Measurements from ENCODE around the gene SKAP1. TPM values are rescaled to one million over a fixed set of nuclear protein-coding genes. Genes with fewer than 3 reads are reported as not detected.

Gene SKAP1
- total and polyA plus RNA-seq, 2 of the 13 experiments (the other 11 are each of a cell fraction or from before 2014, with no cell fraction given): 0.21 TPM; not detected in 1

GRCh38 chr17:48392857-48393256, 37.2 kb downstream of the SKAP1 start:
- Histone ChIP-seq H3K4me1 (ENCODE audit: insufficient read depth, low read length) (no peaks in the 10 kb centered on the region), H3K4me3 (replicated peaks in 1 of 3; ENCODE audit: insufficient read depth in 1 of 3, low read depth in 2 of 3, low read length in 3 of 3) (no peak overlapping the region), H3K9me3 (ENCODE audit: low read length) (no peaks in the 10 kb centered on the region), H2AFZ (ENCODE audit: low read length) (no peak overlapping the region), H3K27me3 (ENCODE audit: control insufficient read depth in 1 of 2, insufficient read depth in 2 of 2, low read length in 2 of 2) (peaks cover 0 to 17% of the 10 kb centered on the region in 2 experiments; a peak in 2 of 5 replicates), H4K20me1 (ENCODE audit: insufficient read depth, low read length) (no peaks in the 10 kb centered on the region), H3K4me2 (ENCODE audit: low read depth, low read length) (no peak overlapping the region), H3K36me3 (replicated peaks in 1 of 2; ENCODE audit: control insufficient read depth in 1 of 2, insufficient read depth in 2 of 2, low read length in 2 of 2) (no peaks in the 10 kb centered on the region), H3K27ac (ENCODE audit: extremely low read length, insufficient read depth, low read length) (no peak overlapping the region), H3K9ac (ENCODE audit: insufficient read depth, low read depth, low read length) (no peak overlapping the region), H3K79me2 (ENCODE audit: insufficient read depth, low read length) (no peaks in the 10 kb centered on the region)
- in situ Hi-C loops (cut with HindIII; ENCODE audit: extremely low pct_ligation_motif_present, low pct_unique_long_range_greater_than_20kb) (no loop called here), intact Hi-C loops (cut with micrococcal nuclease; ENCODE audit: unreplicated experiment) (no loop called here)
- ChIA-PET POLR2A (no interaction called here), CTCF (ENCODE audit: low intra/inter-chr PET ratio, low total read pairs) (no interaction called here)
- no TSS peak for BruUV-seq (replicated peaks)
- WGBS (ENCODE audit: low lambda C conversion rate): 1% methylated on average over 4 of the region's 4 CpGs
- FAIRE-seq (no peak), ATAC-seq (no peak), DNase-seq (ENCODE audit: low spot score) (no peak)
- no peak for TF ChIP-seq SMAD9 (CRISPR knock-in tag; IDR thresholded peaks at IDR 0.05)
- TF ChIP-seq, protein P1, sequence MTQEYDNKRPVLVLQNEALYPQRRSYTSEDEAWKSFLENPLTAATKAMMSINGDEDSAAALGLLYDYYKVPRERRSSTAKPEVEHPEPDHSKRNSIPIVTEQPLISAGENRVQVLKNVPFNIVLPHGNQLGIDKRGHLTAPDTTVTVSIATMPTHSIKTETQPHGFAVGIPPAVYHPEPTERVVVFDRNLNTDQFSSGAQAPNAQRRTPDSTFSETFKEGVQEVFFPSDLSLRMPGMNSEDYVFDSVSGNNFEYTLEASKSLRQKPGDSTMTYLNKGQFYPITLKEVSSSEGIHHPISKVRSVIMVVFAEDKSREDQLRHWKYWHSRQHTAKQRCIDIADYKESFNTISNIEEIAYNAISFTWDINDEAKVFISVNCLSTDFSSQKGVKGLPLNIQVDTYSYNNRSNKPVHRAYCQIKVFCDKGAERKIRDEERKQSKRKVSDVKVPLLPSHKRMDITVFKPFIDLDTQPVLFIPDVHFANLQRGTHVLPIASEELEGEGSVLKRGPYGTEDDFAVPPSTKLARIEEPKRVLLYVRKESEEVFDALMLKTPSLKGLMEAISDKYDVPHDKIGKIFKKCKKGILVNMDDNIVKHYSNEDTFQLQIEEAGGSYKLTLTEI (CRISPR knock-in tag; conservative IDR thresholded peaks at IDR 0.05): no peak
- no peak for TF ChIP-seq ASH2L (IDR thresholded peaks at IDR 0.05; ENCODE audit: insufficient read length, low read depth, low read length)
- TF ChIP-seq ZNF501 (CRISPR knock-in tag; IDR thresholded peaks at IDR 0.05): no peak
- TF ChIP-seq, protein P2, sequence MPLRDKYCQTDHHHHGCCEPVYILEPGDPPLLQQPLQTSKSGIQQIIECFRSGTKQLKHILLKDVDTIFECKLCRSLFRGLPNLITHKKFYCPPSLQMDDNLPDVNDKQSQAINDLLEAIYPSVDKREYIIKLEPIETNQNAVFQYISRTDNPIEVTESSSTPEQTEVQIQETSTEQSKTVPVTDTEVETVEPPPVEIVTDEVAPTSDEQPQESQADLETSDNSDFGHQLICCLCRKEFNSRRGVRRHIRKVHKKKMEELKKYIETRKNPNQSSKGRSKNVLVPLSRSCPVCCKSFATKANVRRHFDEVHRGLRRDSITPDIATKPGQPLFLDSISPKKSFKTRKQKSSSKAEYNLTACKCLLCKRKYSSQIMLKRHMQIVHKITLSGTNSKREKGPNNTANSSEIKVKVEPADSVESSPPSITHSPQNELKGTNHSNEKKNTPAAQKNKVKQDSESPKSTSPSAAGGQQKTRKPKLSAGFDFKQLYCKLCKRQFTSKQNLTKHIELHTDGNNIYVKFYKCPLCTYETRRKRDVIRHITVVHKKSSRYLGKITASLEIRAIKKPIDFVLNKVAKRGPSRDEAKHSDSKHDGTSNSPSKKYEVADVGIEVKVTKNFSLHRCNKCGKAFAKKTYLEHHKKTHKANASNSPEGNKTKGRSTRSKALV (CRISPR knock-in tag; IDR thresholded peaks at IDR 0.05): no peak
- TF ChIP-seq FOXP1 (IDR thresholded peaks at IDR 0.05): no peak
- TF ChIP-seq FOXP1 (CRISPR knock-in tag; IDR thresholded peaks at IDR 0.05): no peak
- TF ChIP-seq ZNF660 (CRISPR knock-in tag; IDR thresholded peaks at IDR 0.05; ENCODE audit: borderline replicate concordance, low read depth): no peak
- no peak for TF ChIP-seq KLF13 (CRISPR knock-in tag; IDR thresholded peaks at IDR 0.05)
- TF ChIP-seq MAFF (IDR thresholded peaks at IDR 0.05; ENCODE audit: low read depth, low read length): no peak
- no peak for TF ChIP-seq MEIS2 (CRISPR knock-in tag; IDR thresholded peaks at IDR 0.05)
- no peak for TF ChIP-seq ZNF878 (CRISPR knock-in tag; IDR thresholded peaks at IDR 0.05)
- no peak for TF ChIP-seq TEAD2 (CRISPR knock-in tag; IDR thresholded peaks at IDR 0.05)
- no peak for TF ChIP-seq ZNF546 (CRISPR knock-in tag; conservative IDR thresholded peaks at IDR 0.05)
- TF ChIP-seq GFI1 (CRISPR knock-in tag; IDR thresholded peaks at IDR 0.05; ENCODE audit: borderline replicate concordance): no peak
- TF ChIP-seq, protein P3, sequence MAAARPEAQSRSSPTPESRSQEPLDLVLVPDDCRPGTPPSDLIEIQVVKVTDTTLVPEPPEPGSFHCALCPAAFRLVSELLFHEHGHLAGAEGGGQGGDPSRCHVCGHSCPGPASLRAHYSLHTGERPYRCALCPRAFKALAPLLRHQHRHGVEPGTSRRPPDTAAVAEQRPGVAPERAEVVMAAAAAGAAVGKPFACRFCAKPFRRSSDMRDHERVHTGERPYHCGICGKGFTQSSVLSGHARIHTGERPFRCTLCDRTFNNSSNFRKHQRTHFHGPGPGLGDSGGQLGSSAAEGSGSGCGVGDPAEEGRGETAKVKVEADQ (CRISPR knock-in tag; IDR thresholded peaks at IDR 0.05; ENCODE audit: borderline replicate concordance): no peak

Measured in HepG2 (cell line).